K562 (cell line): ENCODE results near the gene TIMM44. TPM values are rescaled to one million over a fixed set of nuclear protein-coding genes. Genes with fewer than 3 reads are reported as not detected.
"Not testable (repeated sequence)": the region's sequence is repeated elsewhere in the genome, so short reads cannot be mapped to it uniquely, and the experiment has no call there.

ENCODE experiments used
- ATAC-seq: fragments of 200-7000 bp; cut with Tn5 transposase; 3 replicates; pipeline ENCODE4 v1.9.1; 2020; ENCODE audit warnings: moderate library complexity
- BruUV-seq: library from RNA; stranded (reverse); fragments of 400-500 nt; replicated peaks from 2 replicates; lab custom pipeline; 2021; lab: Mats Ljungman, UMichigan
- CTCF ChIA-PET: fragments of 300-600 bp; formaldehyde crosslinking; extraction: SDS; loops from one replicate; lab custom pipeline; 2021; ENCODE audit warnings: low intra/inter-chr PET ratio; lab: Yijun Ruan, JAX
- POLR2A ChIA-PET: fragments of 300-600, 350-650 bp; sonication (Branson Sonifier 250); formaldehyde crosslinking; extraction: SDS; loops from one replicate; lab custom pipeline; 2021; ENCODE audit warnings: antibody characterized with exemption, inconsistent platforms; lab: Yijun Ruan, JAX
- DNase-seq, 4 experiments: peaks; one replicate each; pipeline versions ENCODE4 v3.0.0 to v3.0.0-alpha.2; 2011 to 2018; ENCODE audit warnings: low spot score in 3 of 4, mixed read lengths in 3 of 4; ENCODE audit errors: extremely low read depth in 1 of 4
- FAIRE-seq: peaks from 2 replicates; lab custom pipeline; 2011; peaks lifted over from hg19 to GRCh38; lab: Jason Lieb, UNC
- H2AFZ ChIP-seq: 2 replicates; pipeline ENCODE4 v1.6.0; 2011; ENCODE audit warnings: low read depth, low read length, control low read depth, inconsistent platforms
- H3K27ac ChIP-seq: fragments of 200-600 bp; 3 replicates; pipeline ENCODE4 v1.8.0; 2011; ENCODE audit warnings: low read depth, mild to moderate bottlenecking, control low read depth, inconsistent platforms, low read length, moderate library complexity, mixed read lengths; ENCODE audit errors: extremely low read depth
- H3K27me3 ChIP-seq, 2 experiments: fragments of 300-600 bp in 1 of 2; 2 replicates in 1 of 2; 3 replicates in 1 of 2; pipeline versions ENCODE4 v1.6.0 to v1.8.0; 2011; ENCODE audit warnings: inconsistent platforms in 2 of 2, low read length in 2 of 2, mild to moderate bottlenecking in 1 of 2, mixed read lengths in 1 of 2, moderate library complexity in 1 of 2; ENCODE audit not compliant: control insufficient read depth in 2 of 2, insufficient read depth in 2 of 2
- H3K36me3 ChIP-seq: fragments of 300-600 bp; 3 replicates; pipeline ENCODE4 v1.8.0; 2011; ENCODE audit warnings: mild to moderate bottlenecking, low read length, inconsistent platforms; ENCODE audit not compliant: control insufficient read depth, insufficient read depth
- H3K4me1 ChIP-seq, 2 experiments: fragments of 200-600 bp in 1 of 2; replicated peaks in 1 of 2; 2 replicates in 1 of 2; 3 replicates in 1 of 2; pipeline versions ENCODE4 v1.5.1 to v1.8.0; 2011; ENCODE audit warnings: inconsistent platforms in 2 of 2, low read length in 2 of 2, mild to moderate bottlenecking in 1 of 2, mixed read lengths in 1 of 2, moderate library complexity in 1 of 2; ENCODE audit not compliant: control insufficient read depth in 2 of 2, insufficient read depth in 2 of 2
- H3K4me2 ChIP-seq: 2 replicates; pipeline ENCODE4 v1.6.1; 2011; ENCODE audit warnings: low read length, control low read depth, inconsistent platforms, mixed read lengths; ENCODE audit not compliant: insufficient read depth
- H3K4me3 ChIP-seq: fragments of 200-600 bp; sonication (generic), shearing (Covaris generic); 2 replicates; pipeline ENCODE4 v1.5.1; 2016; ENCODE audit warnings: control low read depth, inconsistent platforms
- H3K79me2 ChIP-seq: fragments of 200-600 bp; 3 replicates; pipeline ENCODE4 v1.8.0; 2011; ENCODE audit warnings: low read length, inconsistent platforms; ENCODE audit not compliant: control insufficient read depth, insufficient read depth
- H3K9ac ChIP-seq, 2 experiments: 2 replicates each; pipeline versions ENCODE4 v1.6.0 to v1.6.1; 2011; ENCODE audit warnings: low read depth in 2 of 2, low read length in 2 of 2, control low read depth in 1 of 2, inconsistent platforms in 1 of 2, mild to moderate bottlenecking in 1 of 2, mixed read lengths in 1 of 2; ENCODE audit not compliant: insufficient read depth in 1 of 2
- H3K9me1 ChIP-seq: one replicate; pipeline ENCODE4 v1.6.0; 2011; ENCODE audit warnings: inconsistent platforms, mild to moderate bottlenecking, low read length, moderate library complexity; ENCODE audit not compliant: control insufficient read depth, insufficient read depth
- H3K9me3 ChIP-seq: replicated peaks from 2 replicates; pipeline ENCODE4 v1.5.1; 2011; ENCODE audit warnings: low read depth, low read length, inconsistent platforms; ENCODE audit not compliant: control insufficient read depth, insufficient read depth
- H4K20me1 ChIP-seq: replicated peaks from 2 replicates; pipeline ENCODE4 v1.6.1; 2011; ENCODE audit warnings: low read length, inconsistent platforms, mixed read lengths; ENCODE audit not compliant: control insufficient read depth, insufficient read depth
- WGBS: fragments of 100-300 bp; shearing (Covaris generic); methylation state at CpG from one replicate; pipeline ENCODE4 v1.1.6; 2016; ENCODE audit warnings: low coverage, mixed read lengths; ENCODE audit not compliant: insufficient coverage; ENCODE audit errors: missing lambda C conversion rate; 5-methylcytosine and 5-hydroxymethylcytosine counted together
- in situ Hi-C: fragments of 300-500 bp; cut with MboI; formaldehyde crosslinking; loops from 4 replicates; pipeline ENCODE4 v1.15.0; 2018; ENCODE audit warnings: inconsistent platforms, mixed read lengths
- intact Hi-C: fragments of 100-400 bp; cut with micrococcal nuclease; formaldehyde crosslinking; loops from 2 replicates; pipeline ENCODE4 v1.14.2; 2022
- polyA plus RNA-seq, 8 experiments: library from polyadenylated mRNA; depleted of rRNA in 4 of 8; stranded (reverse) in 5 of 8; unstranded in 3 of 8; fragments of >200 nt; fragmentation: Nextera tagmentation in 2 of 8; fragmentation: Illumina TruSeq in 1 of 8; extraction: Ambion mirVana in 2 of 8; extraction: Trizol in 1 of 8; gene quantifications; 2 replicates each; pipeline versions ENCODE4 v1.2.1 to v1.2.3, GENCODE V29; 2011 to 2014; ENCODE audit warnings: inconsistent platforms in 1 of 8, missing spikeins in 1 of 8
- total RNA-seq, 7 experiments: library from RNA; depleted of rRNA in 6 of 7; stranded (reverse); fragments of >200 nt in 6 of 7; fragmentation: Illumina TruSeq in 2 of 7; extraction: Trizol in 2 of 7; gene quantifications; 2 replicates each; pipeline versions ENCODE4 v1.2.1 to v1.2.3, GENCODE V29; 2011 to 2021; ENCODE audit warnings: low replicate concordance in 1 of 7
- TF ChIP-seq, protein P1 (sequence below): sonication (generic); formaldehyde crosslinking; IDR thresholded peaks from 2 replicates; pipeline ENCODE4 v1.8.0; 2022; ENCODE audit warnings: missing genetic modification reagents, mild to moderate bottlenecking, moderate library complexity, borderline replicate concordance

TIMM44 gene
- total and polyA plus RNA-seq, 9 of the 15 experiments (the other 6 are each of a cell fraction or from before 2014, with no cell fraction given), result 10.3 to 231 (median 89.3) TPM

DNA sequence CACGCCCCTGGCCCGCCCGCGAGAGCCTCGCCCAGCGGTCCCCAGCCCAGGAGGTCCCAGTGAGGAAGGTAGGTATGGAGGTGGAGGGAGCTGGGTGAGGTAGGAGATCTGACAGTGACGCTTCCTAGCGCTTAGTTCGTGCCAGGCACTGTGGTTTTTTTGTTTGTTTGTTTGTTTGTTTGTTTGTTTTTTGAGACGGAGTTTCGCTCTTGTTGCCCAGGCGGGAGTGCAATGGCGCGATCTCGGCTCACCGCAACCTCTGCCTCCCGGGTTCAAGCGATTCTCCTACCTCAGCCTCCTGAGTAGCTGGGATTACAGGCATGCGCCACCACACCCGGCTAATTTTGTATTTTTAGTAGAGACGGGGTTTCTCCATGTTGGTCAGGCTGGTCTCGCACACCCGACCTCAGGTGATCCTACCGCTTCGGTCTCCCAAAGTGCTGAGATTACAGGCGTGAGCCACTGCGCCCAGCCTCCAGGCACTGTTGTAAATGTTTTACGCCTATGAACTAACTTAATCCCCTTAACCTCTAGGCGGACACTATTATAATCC is 25.3 kb downstream of the TIMM44 start:
- intact Hi-C loops, H4K20me1 ChIP-seq, DNase-seq, FAIRE-seq, in situ Hi-C loops, BruUV-seq, ATAC-seq, H3K27me3 ChIP-seq, CTCF ChIA-PET, H3K9ac ChIP-seq, H3K27ac ChIP-seq, H3K9me3 ChIP-seq, POLR2A ChIA-PET, H3K4me3 ChIP-seq, H3K9me1 ChIP-seq, H2AFZ ChIP-seq: not testable (repeated sequence)
- WGBS, result 98% methylated on average over 16 of the region's 29 CpGs
- H3K4me2 ChIP-seq, result peak overlapping the region; percentile 97; the same call in 1 of the 2 replicates
- H3K4me1 ChIP-seq, result peaks cover 9 to 71% of the 10 kb centered on the region in 2 experiments
- TF ChIP-seq, protein P1, sequence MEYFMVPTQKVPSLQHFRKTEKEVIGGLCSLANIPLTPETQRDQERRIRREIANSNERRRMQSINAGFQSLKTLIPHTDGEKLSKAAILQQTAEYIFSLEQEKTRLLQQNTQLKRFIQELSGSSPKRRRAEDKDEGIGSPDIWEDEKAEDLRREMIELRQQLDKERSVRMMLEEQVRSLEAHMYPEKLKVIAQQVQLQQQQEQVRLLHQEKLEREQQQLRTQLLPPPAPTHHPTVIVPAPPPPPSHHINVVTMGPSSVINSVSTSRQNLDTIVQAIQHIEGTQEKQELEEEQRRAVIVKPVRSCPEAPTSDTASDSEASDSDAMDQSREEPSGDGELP (CRISPR knock-in tag), result 0 out of 2 replicates have a peak, but pooled peaks have one; percentile 4
- H3K36me3 ChIP-seq, result peaks cover 17% of the 10 kb centered on the region; the same call in 1 of the 3 replicates
- peaks cover 14% of the 10 kb centered on the region for H3K79me2 ChIP-seq
